ENCODE data around the gene HIVEP3. TPM values are rescaled to one million over a fixed set of nuclear protein-coding genes. Genes with fewer than 3 reads are reported as not detected.

The HIVEP3 gene
- total RNA-seq, 4 donors from 2014 or later, result 4.2 to 6.5 (median 4.7) TPM

GRCh38 chr1:41494351-41495209 lies 424.1 kb downstream of the HIVEP3 start:
- peaks cover 0 to 52% (median 22%) of the 10 kb centered on the region in 4 donors for H3K4me1 ChIP-seq
- H3K9me3 ChIP-seq, result no peaks in the 10 kb centered on the region
- no peak for DNase-seq (ENCODE audit: low spot score in 2 of 2)
- H3K4me3 ChIP-seq, result no peak overlapping the region
- TF ChIP-seq POLR2A (IDR thresholded peaks at IDR 0.05), result no peak
- H3K27me3 ChIP-seq, result no peaks in the 10 kb centered on the region
- H3K36me3 ChIP-seq, result no peaks in the 10 kb centered on the region
- WGBS, 2 donors, result 81 to 86% methylated on average over 16 to 17 of the region's 17 CpGs
- peak overlapping the region; percentile 83 to 98 (median 94) for H3K27ac ChIP-seq

- Histone ChIP-seq H3K4me1 (peaks cover 0 to 49% (median 20%) of the 10 kb centered on the region in 4 donors), H3K4me3 (no peak overlapping the region), H3K36me3 (no peaks in the 10 kb centered on the region), H3K27me3 (no peaks in the 10 kb centered on the region), H3K27ac (peak overlapping the region in 2 of 4 donors; percentile 90 to 97), H3K9me3 (no peaks in the 10 kb centered on the region)
- DNase-seq (ENCODE audit: low spot score in 2 of 2), result no peak
- WGBS, 2 donors, result 90 to 98% methylated on average over 8 to 9 of the region's 9 CpGs
- no peak for TF ChIP-seq CTCF (IDR thresholded peaks at IDR 0.05)
- TF ChIP-seq POLR2A (IDR thresholded peaks at IDR 0.05), result no peak
- TF ChIP-seq EP300 (IDR thresholded peaks at IDR 0.05), result no peak
Observed at GRCh38 chr1:41493626-41494350, 424.9 kb downstream of the HIVEP3 start.

GRCh38 chr1:41493117-41493536 lies 425.6 kb downstream of the HIVEP3 start:
- no peaks in the 10 kb centered on the region for H3K27me3 ChIP-seq
- no peaks in the 10 kb centered on the region for H3K36me3 ChIP-seq
- WGBS, 2 donors, result 79% methylated on average over 5 of the region's 5 CpGs; no CpG with 5 or more reads in 1 of the 2 donors
- H3K9me3 ChIP-seq, result no peaks in the 10 kb centered on the region
- TF ChIP-seq POLR2A (IDR thresholded peaks at IDR 0.05), result no peak
- no peak for TF ChIP-seq EP300 (IDR thresholded peaks at IDR 0.05)
- TF ChIP-seq CTCF (IDR thresholded peaks at IDR 0.05), result no peak
- no peak for DNase-seq (ENCODE audit: low spot score in 2 of 2)
- peaks cover 0 to 49% (median 16%) of the 10 kb centered on the region in 4 donors for H3K4me1 ChIP-seq
- peak overlapping the region in 1 of 4 donors; percentile 97 for H3K27ac ChIP-seq
- no peak overlapping the region for H3K4me3 ChIP-seq

GRCh38 chr1:41492341-41492848 lies 426.3 kb downstream of the HIVEP3 start:
- WGBS, 2 donors, result 64 to 76% methylated on average over 7 of the region's 7 CpGs

More at GRCh38 chr1:41492341-41492848, 426.3 kb downstream of the HIVEP3 start:
- TF ChIP-seq POLR2A (IDR thresholded peaks at IDR 0.05) (no peak), CTCF (IDR thresholded peaks at IDR 0.05) (peak in 2 of 5 experiments; percentile 22 to 28)
- Histone ChIP-seq H3K4me3 (no peak overlapping the region), H3K36me3 (no peaks in the 10 kb centered on the region), H3K27ac (peak overlapping the region in 1 of 4 donors; percentile 97), H3K4me1 (peaks cover 0 to 51% (median 15%) of the 10 kb centered on the region in 4 donors), H3K27me3 (no peaks in the 10 kb centered on the region), H3K9me3 (no peaks in the 10 kb centered on the region)
- DNase-seq (ENCODE audit: low spot score in 2 of 2), result no peak

Measured in tibial nerve (tissue), 4 donors.